T-cell (primary cell): Measurements from ENCODE around the gene MAN1A1. TPM values are rescaled to one million over a fixed set of nuclear protein-coding genes. Genes with fewer than 3 reads are reported as not detected.

Source experiments
- ATAC-seq, 4 experiments: fragments of 200-7000 bp in 3 of 4; fragments of 150-1000 bp in 1 of 4; cut with Tn5 transposase; replicated peaks in 1 of 4; 1 replicate in 3 of 4; 2 replicates in 1 of 4; pipeline ENCODE4 v1.10.0; 2021; ENCODE audit warnings: moderate library complexity in 3 of 4, mild to moderate bottlenecking in 2 of 4, moderate number of reproducible peaks in 1 of 4
- CTCF ChIA-PET, 2 donors: fragments of 300-600 bp; sonication (Branson Sonifier 250); formaldehyde crosslinking; loops; one replicate each; lab custom pipeline; 2022; ENCODE audit warnings: antibody characterized with exemption in 2 of 2; lab: Charles Lee
- POLR2A ChIA-PET, 2 donors: fragments of 300-600 bp; sonication (Branson Sonifier 250); formaldehyde crosslinking; loops; one replicate each; lab custom pipeline; 2022; ENCODE audit warnings: antibody characterized with exemption in 2 of 2; lab: Charles Lee
- DNase-seq, 35 experiments: peaks; one replicate each; pipeline versions ENCODE4 v3.0.0 to v3.0.0-alpha.2; 2013 to 2023
- H3K27ac ChIP-seq: one replicate; pipeline ENCODE4 v1.5.1; 2013; ENCODE audit warnings: low read length
- H3K27me3 ChIP-seq, 2 experiments: replicated peaks in 1 of 2; 1 replicate in 1 of 2; 2 replicates in 1 of 2; pipeline versions ENCODE4 v1.6.1 to v1.7.0; 2013; ENCODE audit warnings: low read length in 1 of 2, mixed read lengths in 1 of 2; ENCODE audit not compliant: control insufficient read depth in 2 of 2, insufficient read depth in 2 of 2; ENCODE audit errors: extremely low read depth in 1 of 2
- H3K36me3 ChIP-seq, 2 donors: 1 replicate in 1 of 2; 2 replicates in 1 of 2; pipeline versions ENCODE4 v1.6.1 to v1.7.0; 2013; ENCODE audit warnings: low read length in 1 of 2; ENCODE audit not compliant: control insufficient read depth in 2 of 2, insufficient read depth in 1 of 2; ENCODE audit errors: extremely low read depth in 1 of 2
- H3K4me1 ChIP-seq, 2 experiments: 1 replicate in 1 of 2; 2 replicates in 1 of 2; pipeline versions ENCODE4 v1.6.1 to v1.7.0; 2013; ENCODE audit warnings: low read length in 2 of 2, mixed read lengths in 1 of 2; ENCODE audit not compliant: insufficient read depth in 2 of 2, control insufficient read depth in 1 of 2; ENCODE audit errors: extremely low read depth in 1 of 2
- H3K4me3 ChIP-seq, 2 donors: 1 replicate in 1 of 2; 2 replicates in 1 of 2; pipeline versions ENCODE4 v1.5.1 to v1.7.0; 2013; ENCODE audit warnings: mild to moderate bottlenecking in 2 of 2, low read length in 1 of 2, moderate library complexity in 1 of 2; ENCODE audit not compliant: control insufficient read depth in 1 of 2; ENCODE audit errors: extremely low read depth in 1 of 2
- H3K9me3 ChIP-seq: 2 replicates; pipeline ENCODE4 v1.7.0; 2013
- H3K27ac Mint-ChIP-seq, 2 donors: one replicate each; pipeline ENCODE4 v1.8.0; 2020 to 2021; ENCODE audit warnings: mild to moderate bottlenecking in 2 of 2, mixed read lengths in 2 of 2
- H3K27me3 Mint-ChIP-seq, 2 donors: one replicate each; pipeline ENCODE4 v1.8.0; 2021 to 2022; ENCODE audit warnings: mixed read lengths in 2 of 2
- H3K36me3 Mint-ChIP-seq: one replicate; pipeline ENCODE4 v1.8.0; 2021; ENCODE audit warnings: mixed read lengths
- H3K4me1 Mint-ChIP-seq, 3 donors: one replicate each; pipeline ENCODE4 v1.8.0; 2020 to 2022; ENCODE audit warnings: mixed read lengths in 3 of 3, mild to moderate bottlenecking in 1 of 3
- H3K4me3 Mint-ChIP-seq, 3 donors: one replicate each; pipeline ENCODE4 v1.8.0; 2020 to 2022; ENCODE audit warnings: mild to moderate bottlenecking in 3 of 3, mixed read lengths in 3 of 3, moderate library complexity in 3 of 3
- H3K9me3 Mint-ChIP-seq, 3 donors: one replicate each; pipeline ENCODE4 v1.8.0; 2020 to 2022; ENCODE audit warnings: mixed read lengths in 3 of 3
- WGBS: methylation state at CpG from one replicate; pipeline ENCODE4 v1.1.5; 2013; ENCODE audit warnings: missing lambda C conversion rate; ENCODE audit not compliant: insufficient coverage; 5-methylcytosine and 5-hydroxymethylcytosine counted together
- total RNA-seq, 35 experiments: library from RNA in 6 of 35; stranded (reverse) in 6 of 35; fragments of 120-200 nt in 1 of 35; gene quantifications; one replicate each; pipeline versions ENCODE4 v1.2.1 to v1.2.4 and lab custom pipeline; 2013 to 2026

The MAN1A1 gene
- total RNA-seq, 5 donors from 2014 or later (not counting 1 experiment from before 2014, with no cell fraction given): 9.4 to 13.6 (median 12.3) TPM

DNA sequence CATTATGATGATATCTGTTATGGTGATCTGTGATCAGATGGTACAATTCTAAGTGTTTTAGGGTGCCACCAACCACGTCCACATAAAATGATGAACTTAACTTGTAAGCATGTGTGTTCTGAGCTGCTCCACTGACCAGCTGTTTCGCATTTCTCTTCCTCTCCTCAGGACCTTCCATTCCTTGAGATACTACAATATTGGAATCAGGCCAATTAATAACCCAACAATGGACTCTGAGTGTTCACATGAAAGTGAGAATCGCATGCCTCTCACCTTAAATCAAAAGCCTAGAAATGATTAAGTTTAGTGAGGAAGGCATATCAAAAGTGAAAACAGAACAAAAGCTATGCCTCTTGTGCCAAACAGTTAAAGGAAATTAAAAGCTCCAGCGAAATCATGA lies 114.6 kb downstream of the MAN1A1 start:
- 100% methylated on average over 1 of the region's 4 CpGs for WGBS
- POLR2A ChIA-PET: no interaction called here
- Histone ChIP-seq H3K27me3 (no peaks in the 10 kb centered on the region), H3K27ac (no peak overlapping the region), H3K4me3 (no peak overlapping the region), H3K4me1 (no peaks in the 10 kb centered on the region), H3K36me3 (peaks cover 0 to 4% of the 10 kb centered on the region in 2 donors), H3K9me3 (no peaks in the 10 kb centered on the region)
- ATAC-seq (no peak), DNase-seq (no peak)
- Mint-ChIP-seq H3K36me3 (peaks cover 36% of the 10 kb centered on the region), H3K9me3 (no peaks in the 10 kb centered on the region), H3K27me3 (no peaks in the 10 kb centered on the region), H3K4me3 (no peak overlapping the region), H3K4me1 (peaks cover 0 to 3% (median 3%) of the 10 kb centered on the region in 3 donors), H3K27ac (no peak overlapping the region)
- CTCF ChIA-PET: interaction anchor here in 1 of 2 donors (1.1 kb wide), 1 partner anchor 110 kb away, joined by 3 read pairs; no protein-coding TSS in a partner anchor

DNA sequence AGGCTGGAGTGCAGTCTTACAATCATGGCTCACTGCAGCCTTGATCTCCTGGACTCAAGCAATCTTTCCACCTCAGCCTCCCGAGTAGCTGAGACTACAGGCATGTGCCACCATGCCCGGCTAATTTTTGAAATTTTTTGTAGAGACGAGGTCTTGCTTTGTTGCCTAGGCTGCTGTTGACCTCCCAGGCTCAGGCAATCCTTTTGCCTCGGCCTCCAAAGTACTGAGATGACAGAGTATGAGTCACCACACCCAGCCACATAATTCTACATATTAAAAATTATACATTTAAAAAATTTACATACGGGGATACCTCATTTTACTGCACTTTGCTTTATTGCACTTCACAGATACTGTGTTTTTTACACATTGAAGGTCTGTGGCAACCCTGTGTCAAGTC lies 115.1 kb downstream of the MAN1A1 start:
- no peak for DNase-seq
- Histone ChIP-seq H3K4me3 (no peak overlapping the region), H3K9me3 (no peaks in the 10 kb centered on the region), H3K27me3 (no peaks in the 10 kb centered on the region), H3K36me3 (peaks cover 0 to 4% of the 10 kb centered on the region in 2 donors), H3K4me1 (no peaks in the 10 kb centered on the region), H3K27ac (no peak overlapping the region)
- H3K4me3 Mint-ChIP-seq: no peak overlapping the region
- no peaks in the 10 kb centered on the region for H3K9me3 Mint-ChIP-seq
- H3K36me3 Mint-ChIP-seq: peaks cover 36% of the 10 kb centered on the region
- H3K4me1 Mint-ChIP-seq: peaks cover 0 to 3% (median 3%) of the 10 kb centered on the region in 3 donors
- ChIA-PET POLR2A (no interaction called here), CTCF (interaction anchor here in 1 of 2 donors (1.1 kb wide), 1 partner anchor 110 kb away, joined by 3 read pairs; no protein-coding TSS in a partner anchor)
- no peaks in the 10 kb centered on the region for H3K27me3 Mint-ChIP-seq
- 63% methylated on average over 3 of the region's 5 CpGs for WGBS
- ATAC-seq: no peak
- no peak overlapping the region for H3K27ac Mint-ChIP-seq

DNA sequence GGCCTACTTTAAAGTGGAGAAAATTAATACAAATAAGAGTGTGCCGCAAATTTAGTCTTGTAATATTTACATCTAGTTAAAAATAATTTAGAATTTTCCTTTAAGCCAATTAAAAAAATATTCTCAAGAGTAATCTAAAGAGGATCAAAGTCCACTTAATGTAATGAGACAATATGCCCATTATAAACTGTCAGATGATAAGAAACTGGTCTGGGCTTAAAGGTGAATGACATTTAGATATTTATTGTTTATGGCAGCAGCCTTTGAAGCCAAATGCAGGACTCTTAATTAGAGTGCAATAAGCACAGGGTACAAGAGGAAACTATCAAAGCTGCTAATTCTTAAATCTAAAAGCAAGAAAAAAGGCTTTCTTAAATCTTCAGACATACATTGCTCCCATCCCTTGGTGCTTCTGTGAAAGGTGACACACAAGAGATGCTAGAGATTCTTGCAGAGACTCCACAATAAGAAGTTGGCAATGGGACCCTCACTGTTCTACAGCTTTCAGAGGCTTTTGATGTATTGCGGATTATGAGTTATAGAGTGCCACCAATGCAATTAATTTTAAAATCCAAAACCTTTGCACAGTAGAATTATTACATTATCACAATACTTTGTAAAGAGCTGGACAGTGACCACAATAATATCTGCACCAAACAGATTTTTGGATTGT lies 116.1 kb downstream of the MAN1A1 start:
- Histone ChIP-seq H3K27ac (no peak overlapping the region), H3K36me3 (peaks cover 0 to 4% of the 10 kb centered on the region in 2 donors), H3K27me3 (no peaks in the 10 kb centered on the region), H3K4me1 (no peaks in the 10 kb centered on the region), H3K4me3 (no peak overlapping the region), H3K9me3 (no peaks in the 10 kb centered on the region)
- Mint-ChIP-seq H3K9me3 (no peaks in the 10 kb centered on the region), H3K4me3 (no peak overlapping the region), H3K27me3 (no peaks in the 10 kb centered on the region), H3K4me1 (peaks cover 0 to 3% (median 3%) of the 10 kb centered on the region in 3 donors), H3K27ac (no peak overlapping the region), H3K36me3 (peaks cover 35% of the 10 kb centered on the region)
- no peak for DNase-seq
- no peak for ATAC-seq
- CTCF ChIA-PET: interaction anchor here in 1 of 2 donors (1.1 kb wide), 1 partner anchor 109 kb away, joined by 3 read pairs; no protein-coding TSS in a partner anchor
- no CpG with 5 or more reads among the region's 2 CpGs for WGBS
- POLR2A ChIA-PET: no interaction called here

DNA sequence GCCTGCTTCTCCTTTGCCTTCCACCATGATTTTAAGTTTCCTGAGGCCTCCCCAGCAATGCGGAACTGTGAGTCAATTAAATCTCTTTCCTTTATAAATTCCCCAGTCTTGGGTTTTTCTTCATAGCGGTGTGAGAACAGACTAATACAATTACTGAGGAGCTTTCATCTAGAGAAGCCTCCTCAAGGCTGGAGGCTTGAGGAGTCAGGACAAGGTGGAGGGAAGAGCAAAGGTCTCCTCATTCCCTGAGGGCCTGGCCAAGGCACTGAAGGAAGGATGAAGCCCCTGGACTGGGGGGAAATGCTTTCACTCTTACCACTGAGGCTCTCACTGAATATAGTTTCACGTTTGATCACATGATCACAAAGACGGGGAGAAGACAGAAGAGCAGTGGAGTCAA lies 118.2 kb downstream of the MAN1A1 start:
- no peaks in the 10 kb centered on the region for H3K9me3 ChIP-seq
- H3K4me1 Mint-ChIP-seq: peaks cover 0 to 3% (median 3%) of the 10 kb centered on the region in 3 donors
- no peak overlapping the region for H3K4me3 ChIP-seq
- ATAC-seq: no peak
- no peak overlapping the region for H3K27ac Mint-ChIP-seq
- POLR2A ChIA-PET: no interaction called here
- peaks cover 24% of the 10 kb centered on the region for H3K36me3 Mint-ChIP-seq
- no peaks in the 10 kb centered on the region for H3K4me1 ChIP-seq
- no CpG with 5 or more reads among the region's 4 CpGs for WGBS
- no peak for DNase-seq
- no peaks in the 10 kb centered on the region for H3K27me3 ChIP-seq
- H3K9me3 Mint-ChIP-seq: no peaks in the 10 kb centered on the region
- CTCF ChIA-PET: no interaction called here
- no peaks in the 10 kb centered on the region for H3K27me3 Mint-ChIP-seq
- H3K4me3 Mint-ChIP-seq: no peak overlapping the region
- peaks cover 0 to 4% of the 10 kb centered on the region in 2 donors for H3K36me3 ChIP-seq
- no peak overlapping the region for H3K27ac ChIP-seq

DNA sequence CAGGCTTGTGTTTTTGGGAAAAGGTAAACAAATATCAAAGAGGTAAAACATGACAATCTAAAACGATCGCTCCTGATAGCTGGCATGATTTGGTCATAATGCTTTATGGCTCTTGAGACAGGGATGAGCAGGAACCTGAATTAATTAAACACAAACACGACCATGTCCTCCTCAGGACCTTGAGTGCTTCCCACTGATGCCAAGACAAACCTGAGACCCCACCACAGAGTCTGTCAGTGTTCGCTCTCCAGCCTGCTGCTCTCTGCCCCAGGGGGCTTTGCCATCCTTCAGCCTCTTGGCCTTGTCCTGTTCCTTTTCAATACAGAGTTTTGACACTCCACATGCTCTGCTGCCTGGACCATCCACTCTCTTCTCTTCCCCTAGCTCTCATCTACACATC lies 119.4 kb downstream of the MAN1A1 start:
- ChIA-PET CTCF (no interaction called here), POLR2A (no interaction called here)
- Mint-ChIP-seq H3K9me3 (no peaks in the 10 kb centered on the region), H3K4me3 (no peak overlapping the region), H3K27ac (no peak overlapping the region), H3K4me1 (peaks cover 0 to 3% (median 3%) of the 10 kb centered on the region in 3 donors), H3K36me3 (peaks cover 18% of the 10 kb centered on the region), H3K27me3 (no peaks in the 10 kb centered on the region)
- no peaks in the 10 kb centered on the region for H3K4me1 ChIP-seq
- ATAC-seq (no peak), DNase-seq (no peak)
- H3K27me3 ChIP-seq: no peaks in the 10 kb centered on the region
- no peak overlapping the region for H3K27ac ChIP-seq
- WGBS: 100% methylated on average over 2 of the region's 4 CpGs
- H3K9me3 ChIP-seq: no peaks in the 10 kb centered on the region
- H3K36me3 ChIP-seq: no peaks in the 10 kb centered on the region
- H3K4me3 ChIP-seq: no peak overlapping the region

DNA sequence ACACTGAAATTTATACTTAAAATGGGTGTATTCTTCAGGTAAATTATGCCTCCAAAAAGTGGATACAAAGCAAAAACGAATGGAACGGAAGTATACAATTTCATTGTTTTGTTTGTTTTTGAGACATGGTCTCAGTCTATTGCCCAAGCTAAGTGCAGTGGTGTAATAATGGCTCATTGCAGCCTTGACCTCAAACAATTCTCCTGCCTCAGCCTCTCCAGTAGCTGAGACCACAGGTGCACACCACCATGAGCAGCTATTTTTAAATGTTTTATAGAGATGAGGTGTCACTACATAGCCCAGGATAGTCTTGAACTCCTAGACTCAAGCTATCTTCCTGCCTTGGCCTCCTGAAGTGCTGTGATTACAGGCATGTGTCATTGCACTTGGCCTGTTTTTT lies 122.2 kb downstream of the MAN1A1 start:
- Mint-ChIP-seq H3K36me3 (peaks cover 20% of the 10 kb centered on the region), H3K4me3 (no peak overlapping the region), H3K4me1 (peaks cover 0 to 3% (median 0%) of the 10 kb centered on the region in 3 donors), H3K27me3 (no peaks in the 10 kb centered on the region), H3K9me3 (no peaks in the 10 kb centered on the region), H3K27ac (no peak overlapping the region)
- DNase-seq (no peak), ATAC-seq (no peak)
- ChIA-PET POLR2A (no interaction called here), CTCF (no interaction called here)
- no peak overlapping the region for H3K27ac ChIP-seq
- no CpG with 5 or more reads among the region's 2 CpGs for WGBS
- no peaks in the 10 kb centered on the region for H3K36me3 ChIP-seq
- H3K27me3 ChIP-seq: no peaks in the 10 kb centered on the region
- no peaks in the 10 kb centered on the region for H3K9me3 ChIP-seq
- H3K4me3 ChIP-seq: no peak overlapping the region
- H3K4me1 ChIP-seq: no peaks in the 10 kb centered on the region
